ENCODE data around the gene KIF26B.

The KIF26B gene

GRCh38 chr1:245578771-245579170 lies 424.0 kb downstream of the KIF26B start:
- 0 out of 2 replicates have a peak, but pooled peaks cover 8% of the 10 kb centered on the region for H3K27me3 ChIP-seq (ENCODE audit: insufficient read depth, low read length)
- no peaks in the 10 kb centered on the region for H4K20me1 ChIP-seq (ENCODE audit: insufficient read depth, low read length)
- H3K9ac ChIP-seq (ENCODE audit: low read length) = no peak overlapping the region
- no peaks in the 10 kb centered on the region for H3K9me2 ChIP-seq (ENCODE audit: low read depth, low read length)
- H2AFZ ChIP-seq (ENCODE audit: low read length) = no peak overlapping the region
- H3K79me2 ChIP-seq (ENCODE audit: insufficient read depth, low read length) = no peaks in the 10 kb centered on the region
- no peak overlapping the region for H3K4me3 ChIP-seq (ENCODE audit: low read depth, low read length, poor library complexity, severe bottlenecking)
- TF ChIP-seq EZH2 (IDR thresholded peaks at IDR 0.05; ENCODE audit: borderline replicate concordance, low read length) (no peak), CTCF (IDR thresholded peaks at IDR 0.05; ENCODE audit: low read length) (no peak)
- no peaks in the 10 kb centered on the region for H3K36me3 ChIP-seq (ENCODE audit: insufficient read depth, low read length)
- H3K9me3 ChIP-seq (ENCODE audit: low read length) = no peaks in the 10 kb centered on the region
- H3F3A ChIP-seq (ENCODE audit: insufficient read depth, low read length) = no peaks in the 10 kb centered on the region
- H3K27ac ChIP-seq (ENCODE audit: low read depth, low read length, poor library complexity, severe bottlenecking) = no peak overlapping the region
- H3K4me1 ChIP-seq (ENCODE audit: insufficient read depth, low read length, severe bottlenecking) = no peaks in the 10 kb centered on the region
- no peak overlapping the region for H3K4me2 ChIP-seq (ENCODE audit: low read length)

- no peak overlapping the region for H2AFZ ChIP-seq (ENCODE audit: low read length)
- no peak overlapping the region for H3K4me2 ChIP-seq (ENCODE audit: low read length)
- no peaks in the 10 kb centered on the region for H3K9me3 ChIP-seq (ENCODE audit: low read length)
- no peaks in the 10 kb centered on the region for H3K9me2 ChIP-seq (ENCODE audit: low read depth, low read length)
- no peak overlapping the region for H3K9ac ChIP-seq (ENCODE audit: low read length)
- H3F3A ChIP-seq (ENCODE audit: insufficient read depth, low read length) = no peaks in the 10 kb centered on the region
- 0 out of 2 replicates have a peak, but pooled peaks cover 8% of the 10 kb centered on the region for H3K27me3 ChIP-seq (ENCODE audit: insufficient read depth, low read length)
- no peak overlapping the region for H3K4me3 ChIP-seq (ENCODE audit: low read depth, low read length, poor library complexity, severe bottlenecking)
- H4K20me1 ChIP-seq (ENCODE audit: insufficient read depth, low read length) = no peaks in the 10 kb centered on the region
- H3K79me2 ChIP-seq (ENCODE audit: insufficient read depth, low read length) = no peaks in the 10 kb centered on the region
- H3K36me3 ChIP-seq (ENCODE audit: insufficient read depth, low read length) = no peaks in the 10 kb centered on the region
- H3K4me1 ChIP-seq (ENCODE audit: insufficient read depth, low read length, severe bottlenecking) = no peaks in the 10 kb centered on the region
- TF ChIP-seq CTCF (IDR thresholded peaks at IDR 0.05; ENCODE audit: low read length) (no peak), EZH2 (IDR thresholded peaks at IDR 0.05; ENCODE audit: borderline replicate concordance, low read length) (no peak)
- H3K27ac ChIP-seq (ENCODE audit: low read depth, low read length, poor library complexity, severe bottlenecking) = no peak overlapping the region
These were observed 425.1 kb downstream of the KIF26B start for GRCh38 chr1:245579881-245580280.

- Histone ChIP-seq H3K9me3 (ENCODE audit: low read length) (no peaks in the 10 kb centered on the region), H3F3A (ENCODE audit: insufficient read depth, low read length) (no peaks in the 10 kb centered on the region), H3K79me2 (ENCODE audit: insufficient read depth, low read length) (no peaks in the 10 kb centered on the region), H3K4me1 (ENCODE audit: insufficient read depth, low read length, severe bottlenecking) (no peaks in the 10 kb centered on the region), H3K36me3 (ENCODE audit: insufficient read depth, low read length) (no peaks in the 10 kb centered on the region), H2AFZ (ENCODE audit: low read length) (no peak overlapping the region), H4K20me1 (ENCODE audit: insufficient read depth, low read length) (no peaks in the 10 kb centered on the region), H3K4me2 (ENCODE audit: low read length) (no peak overlapping the region), H3K9me2 (ENCODE audit: low read depth, low read length) (no peaks in the 10 kb centered on the region), H3K27ac (ENCODE audit: low read depth, low read length, poor library complexity, severe bottlenecking) (no peak overlapping the region), H3K27me3 (ENCODE audit: insufficient read depth, low read length) (0 out of 2 replicates have a peak, but pooled peaks cover 8% of the 10 kb centered on the region), H3K9ac (ENCODE audit: low read length) (no peak overlapping the region), H3K4me3 (ENCODE audit: low read depth, low read length, poor library complexity, severe bottlenecking) (no peak overlapping the region)
- TF ChIP-seq EZH2 (IDR thresholded peaks at IDR 0.05; ENCODE audit: borderline replicate concordance, low read length) (no peak), CTCF (IDR thresholded peaks at IDR 0.05; ENCODE audit: low read length) (no peak)
These were observed 425.9 kb downstream of the KIF26B start for GRCh38 chr1:245580651-245581050.
